COR-L47 (cell line): Measurements from ENCODE around the gene QARS1.
A peak's percentile ranks its signal among the peaks of the same experiment; 100 is the strongest.

Experiments used
- DNase-seq: peaks from one replicate; lab custom pipeline; 2025; lab: John Stamatoyannopoulos, UW

The QARS1 gene

GRCh38 chr3:49104427-49105291, at the start of gene QARS1:
TSS of gene QARS1 (minus strand) at chr3:49104757. CDS start at chr3:49104733, 24 bp downstream.
- peak; percentile 66 for DNase-seq

GRCh38 chr3:49153349-49153912, 48.9 kb upstream of the QARS1 start:
- DNase-seq = no peak

- DNase-seq = no peak
These were observed 47.1 kb upstream of the QARS1 start for GRCh38 chr3:49151610-49152009.

- no peak for DNase-seq
These were observed 43.6 kb upstream of the QARS1 start for GRCh38 chr3:49148159-49148558.

GRCh38 chr3:49140080-49140479, 35.5 kb upstream of the QARS1 start:
- DNase-seq = no peak

- DNase-seq = no peak
These were observed 30.9 kb upstream of the QARS1 start for GRCh38 chr3:49135499-49135898.

- DNase-seq = no peak
These were observed 30.1 kb upstream of the QARS1 start for GRCh38 chr3:49134471-49135265.

- DNase-seq = peak; percentile 37
These were observed 28.8 kb upstream of the QARS1 start for GRCh38 chr3:49133226-49133951.

GRCh38 chr3:49132437-49133225, 28.1 kb upstream of the QARS1 start, which contains the start of gene LAMB2:
TSS of gene LAMB2 (minus strand) at chr3:49133050. CDS start at chr3:49132867, 183 bp downstream.
- no peak for DNase-seq

GRCh38 chr3:49132073-49132436, 27.5 kb upstream of the QARS1 start:
- DNase-seq = no peak

GRCh38 chr3:49131576-49131975, 27.0 kb upstream of the QARS1 start:
- DNase-seq = no peak

GRCh38 chr3:49131040-49131439, 26.5 kb upstream of the QARS1 start:
- no peak for DNase-seq

- DNase-seq = no peak
These were observed 20.6 kb upstream of the QARS1 start for GRCh38 chr3:49124991-49125670.

- no peak for DNase-seq
These were observed 19.6 kb upstream of the QARS1 start for GRCh38 chr3:49124203-49124602.

- DNase-seq = no peak
These were observed 19.1 kb upstream of the QARS1 start for GRCh38 chr3:49123687-49124086.

GRCh38 chr3:49122886-49123545, 18.5 kb upstream of the QARS1 start:
- no peak for DNase-seq

- no peak for DNase-seq
These were observed 17.9 kb upstream of the QARS1 start for GRCh38 chr3:49122451-49122850.

- DNase-seq = no peak
These were observed 17.5 kb upstream of the QARS1 start for GRCh38 chr3:49122022-49122421.

GRCh38 chr3:49121132-49121736, 16.7 kb upstream of the QARS1 start:
- DNase-seq = no peak
